ENCODE data around the gene CTSO.

The CTSO gene

DNA sequence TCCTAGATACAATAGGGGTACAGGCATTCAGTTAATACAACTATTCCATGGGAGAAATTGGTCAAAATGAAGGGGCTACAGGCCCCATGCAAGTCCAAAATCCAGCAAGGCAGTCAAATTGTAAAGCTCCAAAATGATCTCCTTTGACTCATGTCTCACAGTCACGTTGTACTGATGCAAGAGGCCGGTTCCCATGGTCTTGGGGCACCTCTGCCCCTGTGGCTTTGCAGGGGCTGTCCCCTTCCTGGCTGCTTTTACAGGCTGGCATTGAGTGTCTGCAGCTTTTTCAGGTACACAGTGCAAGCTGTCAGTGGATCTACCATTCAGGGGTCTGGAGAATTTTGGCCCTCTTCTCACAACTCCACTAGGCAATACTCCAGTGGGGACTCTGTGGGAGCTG is 75.1 kb downstream of the CTSO start:
- peaks cover 3% of the 10 kb centered on the region for H3K9me3 ChIP-seq (ENCODE audit: severe bottlenecking)
- H3K27me3 ChIP-seq (ENCODE audit: insufficient read depth, poor library complexity, severe bottlenecking), result no peaks in the 10 kb centered on the region
- H3K27ac ChIP-seq (ENCODE audit: poor library complexity, severe bottlenecking), result no peak overlapping the region
- DNase-seq (ENCODE audit: low spot score) (no peak), ATAC-seq (ENCODE audit: low read depth) (no peak)
- no peaks in the 10 kb centered on the region for H3K36me3 ChIP-seq (ENCODE audit: low read depth)
- TF ChIP-seq, protein P1, sequence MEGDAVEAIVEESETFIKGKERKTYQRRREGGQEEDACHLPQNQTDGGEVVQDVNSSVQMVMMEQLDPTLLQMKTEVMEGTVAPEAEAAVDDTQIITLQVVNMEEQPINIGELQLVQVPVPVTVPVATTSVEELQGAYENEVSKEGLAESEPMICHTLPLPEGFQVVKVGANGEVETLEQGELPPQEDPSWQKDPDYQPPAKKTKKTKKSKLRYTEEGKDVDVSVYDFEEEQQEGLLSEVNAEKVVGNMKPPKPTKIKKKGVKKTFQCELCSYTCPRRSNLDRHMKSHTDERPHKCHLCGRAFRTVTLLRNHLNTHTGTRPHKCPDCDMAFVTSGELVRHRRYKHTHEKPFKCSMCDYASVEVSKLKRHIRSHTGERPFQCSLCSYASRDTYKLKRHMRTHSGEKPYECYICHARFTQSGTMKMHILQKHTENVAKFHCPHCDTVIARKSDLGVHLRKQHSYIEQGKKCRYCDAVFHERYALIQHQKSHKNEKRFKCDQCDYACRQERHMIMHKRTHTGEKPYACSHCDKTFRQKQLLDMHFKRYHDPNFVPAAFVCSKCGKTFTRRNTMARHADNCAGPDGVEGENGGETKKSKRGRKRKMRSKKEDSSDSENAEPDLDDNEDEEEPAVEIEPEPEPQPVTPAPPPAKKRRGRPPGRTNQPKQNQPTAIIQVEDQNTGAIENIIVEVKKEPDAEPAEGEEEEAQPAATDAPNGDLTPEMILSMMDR (IDR thresholded peaks at IDR 0.05; ENCODE audit: poor library complexity, severe bottlenecking), result no peak
- no peak overlapping the region for H3K4me3 ChIP-seq (ENCODE audit: severe bottlenecking)
- no peaks in the 10 kb centered on the region for H3K4me1 ChIP-seq (ENCODE audit: insufficient read depth, poor library complexity, severe bottlenecking)

DNA sequence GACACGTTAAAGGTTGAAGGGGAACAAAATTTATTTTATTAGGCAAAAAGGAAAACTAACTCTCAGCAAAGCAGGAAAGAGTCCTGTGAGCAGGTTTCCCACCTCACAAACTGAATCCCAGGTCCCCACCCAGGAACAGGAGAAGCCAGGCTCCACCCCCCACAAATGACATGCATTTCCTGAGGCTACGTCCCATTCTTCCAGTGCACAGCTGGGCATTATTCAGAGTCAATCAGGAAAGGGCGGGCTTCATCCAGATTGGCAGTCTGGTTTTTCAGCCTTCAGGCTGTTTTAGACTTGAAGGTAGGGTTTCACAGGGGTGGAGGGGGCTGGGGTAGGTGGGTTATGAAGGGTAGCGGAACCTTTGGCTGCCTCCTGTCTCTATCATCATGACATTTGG is 75.7 kb downstream of the CTSO start:
- DNase-seq (ENCODE audit: low spot score), result no peak
- peaks cover 3% of the 10 kb centered on the region for H3K9me3 ChIP-seq (ENCODE audit: severe bottlenecking)
- ATAC-seq (ENCODE audit: low read depth), result no peak

DNA sequence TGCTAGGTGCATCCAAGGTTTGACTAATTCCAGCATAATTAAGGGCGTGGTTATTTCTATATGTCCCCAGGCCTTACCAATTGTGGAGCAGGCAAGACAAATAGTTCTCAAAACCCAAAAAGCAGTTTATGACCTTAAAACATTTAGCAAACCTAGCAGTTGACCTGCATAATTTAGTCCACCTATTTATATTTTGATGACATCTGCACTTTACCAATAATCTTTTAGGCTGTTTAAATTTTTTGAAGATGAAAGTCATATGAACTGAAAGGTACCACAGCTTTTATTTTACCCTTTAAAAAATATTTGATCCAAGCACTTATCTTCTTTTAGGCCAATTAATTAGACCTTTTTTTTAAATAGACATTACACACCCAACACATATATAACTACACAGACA is 77.8 kb downstream of the CTSO start:
- no peak overlapping the region for H3K4me3 ChIP-seq (ENCODE audit: severe bottlenecking)
- ATAC-seq (ENCODE audit: low read depth) (no peak), DNase-seq (ENCODE audit: low spot score) (no peak)
- H3K4me1 ChIP-seq (ENCODE audit: insufficient read depth, poor library complexity, severe bottlenecking), result no peaks in the 10 kb centered on the region
- no peak overlapping the region for H3K27ac ChIP-seq (ENCODE audit: poor library complexity, severe bottlenecking)
- H3K9me3 ChIP-seq (ENCODE audit: severe bottlenecking), result peaks cover 3% of the 10 kb centered on the region
- TF ChIP-seq, protein P1 (IDR thresholded peaks at IDR 0.05; ENCODE audit: poor library complexity, severe bottlenecking), result no peak
- H3K27me3 ChIP-seq (ENCODE audit: insufficient read depth, poor library complexity, severe bottlenecking), result no peaks in the 10 kb centered on the region
- no peaks in the 10 kb centered on the region for H3K36me3 ChIP-seq (ENCODE audit: low read depth)

More for the DNA sequence above, 75.7 kb downstream of the CTSO start:
- no peaks in the 10 kb centered on the region for H3K4me1 ChIP-seq (ENCODE audit: insufficient read depth, poor library complexity, severe bottlenecking)
- no peak overlapping the region for H3K27ac ChIP-seq (ENCODE audit: poor library complexity, severe bottlenecking)
- H3K4me3 ChIP-seq (ENCODE audit: severe bottlenecking), result no peak overlapping the region
- H3K27me3 ChIP-seq (ENCODE audit: insufficient read depth, poor library complexity, severe bottlenecking), result no peaks in the 10 kb centered on the region
- H3K36me3 ChIP-seq (ENCODE audit: low read depth), result no peaks in the 10 kb centered on the region
- TF ChIP-seq, protein P1 (IDR thresholded peaks at IDR 0.05; ENCODE audit: poor library complexity, severe bottlenecking), result no peak
